ENCODE data around the gene PTGDR2. TPM values are rescaled to one million over a fixed set of nuclear protein-coding genes. Genes with fewer than 3 reads are reported as not detected.

PTGDR2 gene
- total RNA-seq, 3 donors from 2014 or later = 0.16 to 0.59 TPM; not detected in 1

GRCh38 chr11:60809691-60810090 is 46.1 kb downstream of the PTGDR2 start:
- no peaks in the 10 kb centered on the region for H3K9me3 ChIP-seq
- intact Hi-C loops (cut with DNase I; ENCODE audit: low total_unique reads) = no loop called here
- no peaks in the 10 kb centered on the region for H3K4me1 ChIP-seq
- H3K27me3 ChIP-seq = no peaks in the 10 kb centered on the region
- TF ChIP-seq POLR2A (IDR thresholded peaks at IDR 0.05) (no peak), CTCF (IDR thresholded peaks at IDR 0.05) (no peak), POLR2AphosphoS5 (IDR thresholded peaks at IDR 0.05) (no peak)
- DNase-seq (ENCODE audit: low spot score in 2 of 2) = no peak
- H3K36me3 ChIP-seq = no peaks in the 10 kb centered on the region
- no peak overlapping the region for H3K4me3 ChIP-seq
- H3K27ac ChIP-seq = no peak overlapping the region

- no peak overlapping the region for H3K27ac ChIP-seq
- DNase-seq (ENCODE audit: low spot score in 2 of 2) = no peak
- no peak overlapping the region for H3K4me3 ChIP-seq
- no peaks in the 10 kb centered on the region for H3K36me3 ChIP-seq
- H3K4me1 ChIP-seq = no peaks in the 10 kb centered on the region
- TF ChIP-seq POLR2AphosphoS5 (IDR thresholded peaks at IDR 0.05) (no peak), POLR2A (IDR thresholded peaks at IDR 0.05) (no peak), CTCF (IDR thresholded peaks at IDR 0.05) (no peak)
- H3K9me3 ChIP-seq = no peaks in the 10 kb centered on the region
- H3K27me3 ChIP-seq = no peaks in the 10 kb centered on the region
- intact Hi-C loops (cut with DNase I; ENCODE audit: low total_unique reads) = no loop called here
Measured at GRCh38 chr11:60809249-60809648, 46.5 kb downstream of the PTGDR2 start.

- Histone ChIP-seq H3K27me3 (no peaks in the 10 kb centered on the region), H3K9me3 (no peaks in the 10 kb centered on the region), H3K36me3 (no peaks in the 10 kb centered on the region), H3K27ac (no peak overlapping the region), H3K4me1 (no peaks in the 10 kb centered on the region), H3K4me3 (no peak overlapping the region)
- no peak for TF ChIP-seq POLR2A (IDR thresholded peaks at IDR 0.05)
- no peak for TF ChIP-seq CTCF (IDR thresholded peaks at IDR 0.05)
- TF ChIP-seq POLR2AphosphoS5 (IDR thresholded peaks at IDR 0.05) = no peak
- intact Hi-C loops (cut with DNase I; ENCODE audit: low total_unique reads) = loop anchor here (1.0 kb wide), 1 partner anchor 15 kb away; no protein-coding TSS in a partner anchor
- no peak for DNase-seq (ENCODE audit: low spot score in 2 of 2)
Measured at GRCh38 chr11:60803273-60803936, 52.3 kb downstream of the PTGDR2 start.

- intact Hi-C loops (cut with DNase I; ENCODE audit: low total_unique reads) = no loop called here
- no peaks in the 10 kb centered on the region for H3K9me3 ChIP-seq
- no peak for DNase-seq (ENCODE audit: low spot score in 2 of 2)
- TF ChIP-seq POLR2AphosphoS5 (IDR thresholded peaks at IDR 0.05) (no peak), POLR2A (IDR thresholded peaks at IDR 0.05) (no peak), CTCF (IDR thresholded peaks at IDR 0.05) (no peak)
- H3K27ac ChIP-seq = no peak overlapping the region
- H3K27me3 ChIP-seq = peaks cover 0 to 3% of the 10 kb centered on the region in 2 donors
- H3K4me3 ChIP-seq = no peak overlapping the region
- no peaks in the 10 kb centered on the region for H3K36me3 ChIP-seq
- H3K4me1 ChIP-seq = no peaks in the 10 kb centered on the region
Measured at GRCh38 chr11:60801194-60801593, 54.6 kb downstream of the PTGDR2 start.

Other genes with a start within 250 kb of the PTGDR2 start
- gene MS4A8, start 156.3 kb downstream of the PTGDR2 start, total RNA-seq = under 1 TPM in 1 of 3 donors, not detected in 2; 0.66 TPM
- not detected for gene MS4A18, start 131.2 kb downstream of the PTGDR2 start, total RNA-seq
- not detected for gene MS4A15, start 99.1 kb downstream of the PTGDR2 start, total RNA-seq
- gene MS4A10, start 70.6 kb downstream of the PTGDR2 start, total RNA-seq = not detected
- 10 to 100 TPM; 17.8 to 22.9 (median 19.5) TPM for gene CCDC86, start 13.8 kb downstream of the PTGDR2 start, total RNA-seq
- under 1 TPM in 2 of 3 donors, not detected in 1; 0.32 to 0.73 TPM for gene ZP1, start 11.6 kb upstream of the PTGDR2 start, total RNA-seq
- 10 to 100 TPM; 56.0 to 82.7 (median 81.3) TPM for gene PRPF19, start 50.6 kb upstream of the PTGDR2 start, total RNA-seq
- 100 to 1,000 TPM in 1 of 3 donors, 10 to 100 TPM in 2; 77.6 to 112 (median 77.7) TPM for gene TMEM109, start 58.2 kb upstream of the PTGDR2 start, total RNA-seq
- gene TMEM132A, start 68.5 kb upstream of the PTGDR2 start, total RNA-seq = 10 to 100 TPM in 1 of 3 donors, 1 to 10 TPM in 2; 2.9 to 11.0 (median 8.5) TPM
- 10 to 100 TPM in 2 of 3 donors, 1 to 10 TPM in 1; 8.8 to 23.2 (median 20.8) TPM for gene SLC15A3, start 96.2 kb upstream of the PTGDR2 start, total RNA-seq
- 1 to 10 TPM in 1 of 3 donors, under 1 TPM in 2; 0.80 to 1.9 (median 0.98) TPM for gene CD6, start 115.7 kb upstream of the PTGDR2 start, total RNA-seq
- gene CD5, start 246.5 kb upstream of the PTGDR2 start, total RNA-seq = 1 to 10 TPM in 1 of 3 donors, under 1 TPM in 2; 0.80 to 1.3 (median 0.88) TPM

Measured in breast epithelium (tissue), 4 donors.